Panc1 (cell line): ENCODE results near the gene NUP50. TPM values are rescaled to one million over a fixed set of nuclear protein-coding genes. Genes with fewer than 3 reads are reported as not detected.

Experiments
- ATAC-seq: fragments of 200-7000 bp; cut with Tn5 transposase; 2 replicates; pipeline ENCODE4 v1.9.1; 2020; ENCODE audit warnings: mild to moderate bottlenecking, moderate library complexity
- BruUV-seq: library from RNA; stranded (reverse); fragments of 400-500 nt; replicated peaks from 2 replicates; lab custom pipeline; 2021; lab: Mats Ljungman, UMichigan
- CTCF ChIA-PET: fragments of 300-600 bp; sonication (Branson Sonifier 250); formaldehyde crosslinking; loops from one replicate; lab custom pipeline; 2022; ENCODE audit warnings: antibody characterized with exemption; lab: Charles Lee
- POLR2A ChIA-PET: fragments of 300-600 bp; sonication (Branson Sonifier 250); formaldehyde crosslinking; loops from one replicate; lab custom pipeline; 2022; ENCODE audit warnings: antibody characterized with exemption; lab: Charles Lee
- DNase-seq: peaks from one replicate; pipeline ENCODE4 v3.0.0-alpha.2; 2010; ENCODE audit warnings: low read depth, low spot score
- H3K27ac ChIP-seq: 2 replicates; pipeline ENCODE4 v1.5.1; 2011; ENCODE audit warnings: mild to moderate bottlenecking, low read length, inconsistent platforms
- H3K27me3 ChIP-seq: fragments of 200-500 bp; sonication (Bioruptor generic); 2 replicates; pipeline ENCODE4 v1.6.0; 2014; ENCODE audit warnings: low read length, inconsistent platforms; ENCODE audit not compliant: control insufficient read depth, insufficient read depth
- H3K36me3 ChIP-seq: fragments of 200-500 bp; sonication (Bioruptor generic); 2 replicates; pipeline ENCODE4 v1.5.1; 2014; ENCODE audit warnings: inconsistent platforms, mild to moderate bottlenecking, low read length, moderate library complexity; ENCODE audit not compliant: control insufficient read depth, insufficient read depth
- H3K4me1 ChIP-seq: 2 replicates; pipeline ENCODE4 v1.5.1; 2011; ENCODE audit warnings: inconsistent platforms, mild to moderate bottlenecking, low read length, moderate library complexity; ENCODE audit not compliant: control insufficient read depth, insufficient read depth
- H3K4me3 ChIP-seq, 2 experiments: 2 replicates each; pipeline ENCODE4 v1.5.1; 2011 to 2012; ENCODE audit warnings: low read depth in 2 of 2, low read length in 2 of 2, mild to moderate bottlenecking in 2 of 2, inconsistent platforms in 1 of 2, moderate library complexity in 1 of 2
- H3K9me3 ChIP-seq: fragments of 200-500 bp; sonication (Bioruptor generic); 2 replicates; pipeline ENCODE4 v1.5.1; 2014; ENCODE audit warnings: low read depth, mild to moderate bottlenecking, inconsistent platforms, low read length, moderate library complexity; ENCODE audit not compliant: control insufficient read depth, insufficient read depth
- POLR2AphosphoS5 ChIP-seq: IDR thresholded peaks from 2 replicates; pipeline ENCODE4 v1.6.1; 2012; ENCODE audit warnings: mild to moderate bottlenecking, low read depth, low read length, moderate library complexity
- SIN3A ChIP-seq: IDR thresholded peaks from 2 replicates; pipeline ENCODE4 v1.6.1; 2012; ENCODE audit warnings: low read depth, mild to moderate bottlenecking, low read length, moderate library complexity, borderline replicate concordance; ENCODE audit not compliant: insufficient read depth
- TCF7L2 ChIP-seq: IDR thresholded peaks from 2 replicates; pipeline ENCODE4 v1.6.1; 2011; ENCODE audit warnings: mild to moderate bottlenecking, low read depth, low read length, inconsistent platforms
- in situ Hi-C: cut with HindIII; loops from 2 replicates; pipeline ENCODE4 v1.10.0; 2016; ENCODE audit warnings: low sequenced_read_pairs, low pct_unique_long_range_greater_than_20kb
- intact Hi-C: fragments of 100-400 bp; cut with micrococcal nuclease; formaldehyde crosslinking; loops from one replicate; pipeline ENCODE4 v1.10.0; 2022; ENCODE audit not compliant: unreplicated experiment
- total RNA-seq: library from RNA; stranded (reverse); gene quantifications from one replicate; pipeline ENCODE4 v1.2.1, GENCODE V29; 2021; ENCODE audit not compliant: unreplicated experiment
- TF ChIP-seq, protein P1 (sequence below): fragments of 450-650 bp; IDR thresholded peaks from 2 replicates; pipeline ENCODE4 v1.5.1; 2017; ENCODE audit warnings: mild to moderate bottlenecking
- TF ChIP-seq, protein P2 (sequence below), 2 experiments: IDR thresholded peaks; 2 replicates each; pipeline ENCODE4 v1.6.1; 2011 to 2012; ENCODE audit warnings: low read depth in 2 of 2, control low read depth in 1 of 2, low read length in 1 of 2, mild to moderate bottlenecking in 1 of 2, moderate library complexity in 1 of 2; ENCODE audit not compliant: insufficient read depth in 1 of 2

The NUP50 gene
- total RNA-seq, 1 experiment from 2014 or later: 52.1 TPM

DNA sequence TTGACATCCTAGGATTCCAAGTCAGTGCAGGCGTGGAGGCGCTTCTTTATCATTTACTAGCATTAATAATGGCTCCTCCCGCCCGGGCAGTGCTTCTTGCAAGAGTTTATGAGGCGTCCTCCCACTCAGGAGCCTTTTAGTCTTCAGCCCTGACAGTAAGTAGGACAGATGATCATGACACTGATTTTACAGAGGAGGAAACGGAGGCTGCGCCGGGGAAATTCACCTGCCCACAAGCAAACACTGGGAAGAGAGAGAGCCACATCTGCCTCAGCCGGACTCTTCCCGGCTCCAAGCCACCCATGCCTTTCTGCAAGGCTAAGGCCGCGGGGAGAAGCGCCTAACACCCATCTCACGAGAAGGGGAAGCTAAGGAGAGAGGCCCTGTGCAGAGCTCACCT, 41.1 kb downstream of the NUP50 start:
- Histone ChIP-seq H3K36me3 (no peaks in the 10 kb centered on the region), H3K27me3 (no peaks in the 10 kb centered on the region), H3K4me1 (peaks cover 9% of the 10 kb centered on the region), H3K27ac (no peak overlapping the region), H3K9me3 (no peaks in the 10 kb centered on the region), H3K4me3 (no peak overlapping the region)
- TF ChIP-seq SIN3A (no peak), TCF7L2 (no peak), POLR2AphosphoS5 (no peak)
- TF ChIP-seq, protein P1, sequence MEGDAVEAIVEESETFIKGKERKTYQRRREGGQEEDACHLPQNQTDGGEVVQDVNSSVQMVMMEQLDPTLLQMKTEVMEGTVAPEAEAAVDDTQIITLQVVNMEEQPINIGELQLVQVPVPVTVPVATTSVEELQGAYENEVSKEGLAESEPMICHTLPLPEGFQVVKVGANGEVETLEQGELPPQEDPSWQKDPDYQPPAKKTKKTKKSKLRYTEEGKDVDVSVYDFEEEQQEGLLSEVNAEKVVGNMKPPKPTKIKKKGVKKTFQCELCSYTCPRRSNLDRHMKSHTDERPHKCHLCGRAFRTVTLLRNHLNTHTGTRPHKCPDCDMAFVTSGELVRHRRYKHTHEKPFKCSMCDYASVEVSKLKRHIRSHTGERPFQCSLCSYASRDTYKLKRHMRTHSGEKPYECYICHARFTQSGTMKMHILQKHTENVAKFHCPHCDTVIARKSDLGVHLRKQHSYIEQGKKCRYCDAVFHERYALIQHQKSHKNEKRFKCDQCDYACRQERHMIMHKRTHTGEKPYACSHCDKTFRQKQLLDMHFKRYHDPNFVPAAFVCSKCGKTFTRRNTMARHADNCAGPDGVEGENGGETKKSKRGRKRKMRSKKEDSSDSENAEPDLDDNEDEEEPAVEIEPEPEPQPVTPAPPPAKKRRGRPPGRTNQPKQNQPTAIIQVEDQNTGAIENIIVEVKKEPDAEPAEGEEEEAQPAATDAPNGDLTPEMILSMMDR: no peak
- TF ChIP-seq, protein P2, sequence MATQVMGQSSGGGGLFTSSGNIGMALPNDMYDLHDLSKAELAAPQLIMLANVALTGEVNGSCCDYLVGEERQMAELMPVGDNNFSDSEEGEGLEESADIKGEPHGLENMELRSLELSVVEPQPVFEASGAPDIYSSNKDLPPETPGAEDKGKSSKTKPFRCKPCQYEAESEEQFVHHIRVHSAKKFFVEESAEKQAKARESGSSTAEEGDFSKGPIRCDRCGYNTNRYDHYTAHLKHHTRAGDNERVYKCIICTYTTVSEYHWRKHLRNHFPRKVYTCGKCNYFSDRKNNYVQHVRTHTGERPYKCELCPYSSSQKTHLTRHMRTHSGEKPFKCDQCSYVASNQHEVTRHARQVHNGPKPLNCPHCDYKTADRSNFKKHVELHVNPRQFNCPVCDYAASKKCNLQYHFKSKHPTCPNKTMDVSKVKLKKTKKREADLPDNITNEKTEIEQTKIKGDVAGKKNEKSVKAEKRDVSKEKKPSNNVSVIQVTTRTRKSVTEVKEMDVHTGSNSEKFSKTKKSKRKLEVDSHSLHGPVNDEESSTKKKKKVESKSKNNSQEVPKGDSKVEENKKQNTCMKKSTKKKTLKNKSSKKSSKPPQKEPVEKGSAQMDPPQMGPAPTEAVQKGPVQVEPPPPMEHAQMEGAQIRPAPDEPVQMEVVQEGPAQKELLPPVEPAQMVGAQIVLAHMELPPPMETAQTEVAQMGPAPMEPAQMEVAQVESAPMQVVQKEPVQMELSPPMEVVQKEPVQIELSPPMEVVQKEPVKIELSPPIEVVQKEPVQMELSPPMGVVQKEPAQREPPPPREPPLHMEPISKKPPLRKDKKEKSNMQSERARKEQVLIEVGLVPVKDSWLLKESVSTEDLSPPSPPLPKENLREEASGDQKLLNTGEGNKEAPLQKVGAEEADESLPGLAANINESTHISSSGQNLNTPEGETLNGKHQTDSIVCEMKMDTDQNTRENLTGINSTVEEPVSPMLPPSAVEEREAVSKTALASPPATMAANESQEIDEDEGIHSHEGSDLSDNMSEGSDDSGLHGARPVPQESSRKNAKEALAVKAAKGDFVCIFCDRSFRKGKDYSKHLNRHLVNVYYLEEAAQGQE (IDR thresholded peaks at IDR 0.05; ENCODE audit: insufficient read depth in 1 of 2, low read depth in 2 of 2, low read length in 1 of 2): no peak
- intact Hi-C loops: no loop called here
- DNase-seq (no peak), ATAC-seq (no peak)
- BruUV-seq: no TSS peak
- ChIA-PET POLR2A (no interaction called here), CTCF (no interaction called here)
- in situ Hi-C loops: no loop called here

DNA sequence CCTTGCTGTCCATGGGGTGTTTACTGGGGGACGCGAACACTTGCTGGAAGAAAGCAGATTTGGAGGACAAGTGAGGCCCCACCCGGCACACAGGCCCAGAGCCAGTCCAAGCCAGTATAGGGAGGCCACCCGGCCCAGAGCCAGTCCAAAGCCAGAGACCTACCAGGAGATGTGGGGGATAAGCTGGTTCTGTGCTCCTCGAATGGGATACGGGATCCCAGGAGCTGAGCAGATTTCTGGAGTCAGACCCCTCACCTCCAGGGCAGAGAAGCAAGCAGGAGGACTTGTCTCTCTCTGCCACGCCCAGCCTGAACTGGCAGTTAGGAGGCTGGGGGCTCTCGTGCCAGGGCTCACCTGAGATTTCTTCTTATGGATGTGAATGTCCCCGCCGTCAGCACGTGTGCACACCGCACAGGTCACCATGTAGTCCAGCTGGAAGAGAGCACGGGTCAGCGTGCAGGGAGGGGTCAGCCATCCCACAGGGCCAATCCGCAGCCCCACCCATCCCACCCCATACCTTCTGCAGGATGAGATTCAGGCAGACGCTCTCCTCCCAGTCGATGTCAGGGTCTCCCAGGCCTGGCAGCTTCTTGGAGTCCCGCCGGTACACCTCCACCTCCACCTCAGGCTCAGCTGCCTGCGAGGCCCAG, 41.7 kb downstream of the NUP50 start:
- POLR2A ChIA-PET: no interaction called here
- DNase-seq: no peak
- BruUV-seq: no TSS peak
- peaks cover 9% of the 10 kb centered on the region for H3K4me1 ChIP-seq
- no peak for TF ChIP-seq SIN3A
- TF ChIP-seq, protein P1: no peak
- TF ChIP-seq, protein P2 (IDR thresholded peaks at IDR 0.05; ENCODE audit: insufficient read depth in 1 of 2, low read depth in 2 of 2, low read length in 1 of 2): no peak
- no peak for TF ChIP-seq TCF7L2
- TF ChIP-seq POLR2AphosphoS5: no peak
- H3K36me3 ChIP-seq: no peaks in the 10 kb centered on the region
- H3K27me3 ChIP-seq: no peaks in the 10 kb centered on the region
- no peak for ATAC-seq
- CTCF ChIA-PET: no interaction called here
- intact Hi-C loops: no loop called here
- H3K4me3 ChIP-seq: no peak overlapping the region
- no peaks in the 10 kb centered on the region for H3K9me3 ChIP-seq
- in situ Hi-C loops: no loop called here
- no peak overlapping the region for H3K27ac ChIP-seq
